HG02678 (cell line): ENCODE measurements around the gene IFNA8.
"Not testable (repeated sequence)": the region's sequence is repeated elsewhere in the genome, so short reads cannot be mapped to it uniquely, and the experiment has no call there.

Experiments used
- ATAC-seq: cut with Tn5 transposase; IDR thresholded peaks from one replicate; pipeline ENCODE4 v1.9.1; 2021; ENCODE audit warnings: mild to moderate bottlenecking, moderate library complexity; ENCODE audit not compliant: unreplicated experiment

IFNA8 gene

GRCh38 chr9:21415493-21416267 is 6.8 kb downstream of the IFNA8 start:
- no peak for ATAC-seq

GRCh38 chr9:21428235-21428634 is 19.3 kb downstream of the IFNA8 start:
- no peak for ATAC-seq

GRCh38 chr9:21429191-21429590 is 20.3 kb downstream of the IFNA8 start:
- ATAC-seq: no peak

- ATAC-seq: peak; percentile 70
Measured at GRCh38 chr9:21432672-21433425, 23.9 kb downstream of the IFNA8 start.

GRCh38 chr9:21434202-21435014 is 25.5 kb downstream of the IFNA8 start:
- no peak for ATAC-seq

- ATAC-seq: not testable (repeated sequence)
Measured at GRCh38 chr9:21435015-21435383, 26.1 kb downstream of the IFNA8 start.

- ATAC-seq: no peak
Measured at GRCh38 chr9:21440139-21440538, 31.2 kb downstream of the IFNA8 start, which contains the start of gene IFNA1. TSS of gene IFNA1 (plus strand) at chr9:21440439. CDS start at chr9:21440508, 69 bp downstream.

- peak; percentile 82 for ATAC-seq
Measured at GRCh38 chr9:21443849-21444625, 35.1 kb downstream of the IFNA8 start.

- not testable (repeated sequence) for ATAC-seq
Measured at GRCh38 chr9:21449312-21449711, 40.4 kb downstream of the IFNA8 start.

GRCh38 chr9:21450733-21451394 is 41.9 kb downstream of the IFNA8 start:
- ATAC-seq: no peak

GRCh38 chr9:21452681-21453080 is 43.8 kb downstream of the IFNA8 start:
- ATAC-seq: no peak

- no peak for ATAC-seq
Measured at GRCh38 chr9:21454149-21454548, 45.2 kb downstream of the IFNA8 start.

GRCh38 chr9:21455320-21455719 is 46.4 kb downstream of the IFNA8 start:
- peak; percentile 74 for ATAC-seq
